ENCODE results near the gene CEBPA. TPM values are rescaled to one million over a fixed set of nuclear protein-coding genes. Genes with fewer than 3 reads are reported as not detected.

Gene CEBPA
- total and polyA plus RNA-seq, 2 experiments from 2014 or later = 0.50 to 2.6 TPM

DNA sequence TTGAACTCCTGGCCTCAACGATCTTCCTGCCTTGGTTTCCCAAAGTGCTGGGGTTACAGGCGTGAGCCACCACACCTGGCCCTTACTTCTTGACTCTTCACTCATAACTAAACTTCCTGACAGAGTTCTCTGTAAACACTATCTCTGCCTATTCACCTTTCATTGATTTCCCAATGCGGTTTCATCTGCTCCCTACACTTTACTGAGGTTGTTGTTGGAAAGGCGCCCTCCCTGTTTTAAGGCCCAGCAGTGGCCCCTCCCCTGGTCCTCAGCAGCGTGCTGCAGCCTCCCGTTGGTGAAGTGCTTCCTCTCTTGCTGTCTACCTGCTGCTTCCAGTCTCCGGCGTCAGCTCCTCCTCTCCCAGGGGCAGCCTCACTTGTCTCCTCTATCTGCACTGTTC lies 26.7 kb upstream of the CEBPA start (continued):
- TF ChIP-seq, protein P1, sequence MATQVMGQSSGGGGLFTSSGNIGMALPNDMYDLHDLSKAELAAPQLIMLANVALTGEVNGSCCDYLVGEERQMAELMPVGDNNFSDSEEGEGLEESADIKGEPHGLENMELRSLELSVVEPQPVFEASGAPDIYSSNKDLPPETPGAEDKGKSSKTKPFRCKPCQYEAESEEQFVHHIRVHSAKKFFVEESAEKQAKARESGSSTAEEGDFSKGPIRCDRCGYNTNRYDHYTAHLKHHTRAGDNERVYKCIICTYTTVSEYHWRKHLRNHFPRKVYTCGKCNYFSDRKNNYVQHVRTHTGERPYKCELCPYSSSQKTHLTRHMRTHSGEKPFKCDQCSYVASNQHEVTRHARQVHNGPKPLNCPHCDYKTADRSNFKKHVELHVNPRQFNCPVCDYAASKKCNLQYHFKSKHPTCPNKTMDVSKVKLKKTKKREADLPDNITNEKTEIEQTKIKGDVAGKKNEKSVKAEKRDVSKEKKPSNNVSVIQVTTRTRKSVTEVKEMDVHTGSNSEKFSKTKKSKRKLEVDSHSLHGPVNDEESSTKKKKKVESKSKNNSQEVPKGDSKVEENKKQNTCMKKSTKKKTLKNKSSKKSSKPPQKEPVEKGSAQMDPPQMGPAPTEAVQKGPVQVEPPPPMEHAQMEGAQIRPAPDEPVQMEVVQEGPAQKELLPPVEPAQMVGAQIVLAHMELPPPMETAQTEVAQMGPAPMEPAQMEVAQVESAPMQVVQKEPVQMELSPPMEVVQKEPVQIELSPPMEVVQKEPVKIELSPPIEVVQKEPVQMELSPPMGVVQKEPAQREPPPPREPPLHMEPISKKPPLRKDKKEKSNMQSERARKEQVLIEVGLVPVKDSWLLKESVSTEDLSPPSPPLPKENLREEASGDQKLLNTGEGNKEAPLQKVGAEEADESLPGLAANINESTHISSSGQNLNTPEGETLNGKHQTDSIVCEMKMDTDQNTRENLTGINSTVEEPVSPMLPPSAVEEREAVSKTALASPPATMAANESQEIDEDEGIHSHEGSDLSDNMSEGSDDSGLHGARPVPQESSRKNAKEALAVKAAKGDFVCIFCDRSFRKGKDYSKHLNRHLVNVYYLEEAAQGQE (IDR thresholded peaks at IDR 0.05; ENCODE audit: unreplicated experiment) = no peak
- TF ChIP-seq, protein P2, sequence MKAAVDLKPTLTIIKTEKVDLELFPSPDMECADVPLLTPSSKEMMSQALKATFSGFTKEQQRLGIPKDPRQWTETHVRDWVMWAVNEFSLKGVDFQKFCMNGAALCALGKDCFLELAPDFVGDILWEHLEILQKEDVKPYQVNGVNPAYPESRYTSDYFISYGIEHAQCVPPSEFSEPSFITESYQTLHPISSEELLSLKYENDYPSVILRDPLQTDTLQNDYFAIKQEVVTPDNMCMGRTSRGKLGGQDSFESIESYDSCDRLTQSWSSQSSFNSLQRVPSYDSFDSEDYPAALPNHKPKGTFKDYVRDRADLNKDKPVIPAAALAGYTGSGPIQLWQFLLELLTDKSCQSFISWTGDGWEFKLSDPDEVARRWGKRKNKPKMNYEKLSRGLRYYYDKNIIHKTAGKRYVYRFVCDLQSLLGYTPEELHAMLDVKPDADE (IDR thresholded peaks at IDR 0.05) = no peak

DNA sequence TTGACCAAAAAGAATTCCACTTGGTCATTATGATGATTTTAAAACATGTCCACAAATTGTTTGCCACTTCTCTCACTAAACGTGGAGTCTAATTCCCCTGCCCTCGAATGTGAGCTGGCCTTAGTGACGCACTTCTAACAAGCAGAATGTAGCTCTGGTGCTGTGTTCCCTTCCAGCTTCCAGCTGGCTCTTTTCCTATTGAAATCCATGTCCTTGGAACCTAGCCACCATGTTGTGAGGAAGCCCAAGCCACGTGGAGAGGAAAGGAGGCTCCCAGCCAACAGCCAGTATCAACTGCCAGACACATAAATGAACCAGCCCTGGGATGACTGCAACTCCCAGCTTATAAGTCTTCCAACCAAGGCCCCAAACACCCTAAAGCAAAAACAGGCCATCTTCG lies 23.6 kb upstream of the CEBPA start:
- no peak overlapping the region for H3K4me3 Mint-ChIP-seq
- peaks cover 10% of the 10 kb centered on the region for H3K27me3 Mint-ChIP-seq (ENCODE audit: insufficient read depth, low read depth, poor library complexity)
- H3K9me3 Mint-ChIP-seq = peaks cover 20% of the 10 kb centered on the region; the same call in 2 of the 3 replicates
- H3K4me2 ChIP-seq = no peak overlapping the region
- H3K4me1 Mint-ChIP-seq = peaks cover 5% of the 10 kb centered on the region
- H3K27me3 ChIP-seq (ENCODE audit: insufficient read depth) = no peaks in the 10 kb centered on the region
- H3F3A ChIP-seq (replicated peaks; ENCODE audit: low read depth) = no peaks in the 10 kb centered on the region
- H3K79me2 ChIP-seq (replicated peaks; ENCODE audit: insufficient read depth) = no peaks in the 10 kb centered on the region
- no peaks in the 10 kb centered on the region for H3K9me2 ChIP-seq (ENCODE audit: insufficient read depth)
- H3K27ac ChIP-seq (ENCODE audit: low read depth) = no peak overlapping the region
- no peak overlapping the region for H3K27ac Mint-ChIP-seq
- H3K36me3 ChIP-seq (ENCODE audit: insufficient read depth) = no peaks in the 10 kb centered on the region
- no peak overlapping the region for H2AFZ ChIP-seq
- H4K20me1 ChIP-seq (replicated peaks; ENCODE audit: insufficient read depth) = no peaks in the 10 kb centered on the region
- ATAC-seq (no peak), DNase-seq (ENCODE audit: low spot score) (no peak)
- peaks cover 10% of the 10 kb centered on the region; the same call in 2 of the 3 replicates for H3K36me3 Mint-ChIP-seq (ENCODE audit: low read depth)
- H3K4me1 ChIP-seq (ENCODE audit: insufficient read depth) = no peaks in the 10 kb centered on the region
- no peak overlapping the region for H3K4me3 ChIP-seq
- TF ChIP-seq ZNF114 (CRISPR knock-in tag; IDR thresholded peaks at IDR 0.05) = no peak
- TF ChIP-seq, protein P1 (IDR thresholded peaks at IDR 0.05; ENCODE audit: unreplicated experiment) = no peak
- TF ChIP-seq CREB1 (CRISPR knock-in tag; IDR thresholded peaks at IDR 0.05; ENCODE audit: low read depth) = no peak
- no peak for TF ChIP-seq NANOG (IDR thresholded peaks at IDR 0.05; ENCODE audit: borderline replicate concordance)
- TF ChIP-seq STAT1 (IDR thresholded peaks at IDR 0.05; ENCODE audit: unreplicated experiment) = no peak
- TF ChIP-seq, protein P3, sequence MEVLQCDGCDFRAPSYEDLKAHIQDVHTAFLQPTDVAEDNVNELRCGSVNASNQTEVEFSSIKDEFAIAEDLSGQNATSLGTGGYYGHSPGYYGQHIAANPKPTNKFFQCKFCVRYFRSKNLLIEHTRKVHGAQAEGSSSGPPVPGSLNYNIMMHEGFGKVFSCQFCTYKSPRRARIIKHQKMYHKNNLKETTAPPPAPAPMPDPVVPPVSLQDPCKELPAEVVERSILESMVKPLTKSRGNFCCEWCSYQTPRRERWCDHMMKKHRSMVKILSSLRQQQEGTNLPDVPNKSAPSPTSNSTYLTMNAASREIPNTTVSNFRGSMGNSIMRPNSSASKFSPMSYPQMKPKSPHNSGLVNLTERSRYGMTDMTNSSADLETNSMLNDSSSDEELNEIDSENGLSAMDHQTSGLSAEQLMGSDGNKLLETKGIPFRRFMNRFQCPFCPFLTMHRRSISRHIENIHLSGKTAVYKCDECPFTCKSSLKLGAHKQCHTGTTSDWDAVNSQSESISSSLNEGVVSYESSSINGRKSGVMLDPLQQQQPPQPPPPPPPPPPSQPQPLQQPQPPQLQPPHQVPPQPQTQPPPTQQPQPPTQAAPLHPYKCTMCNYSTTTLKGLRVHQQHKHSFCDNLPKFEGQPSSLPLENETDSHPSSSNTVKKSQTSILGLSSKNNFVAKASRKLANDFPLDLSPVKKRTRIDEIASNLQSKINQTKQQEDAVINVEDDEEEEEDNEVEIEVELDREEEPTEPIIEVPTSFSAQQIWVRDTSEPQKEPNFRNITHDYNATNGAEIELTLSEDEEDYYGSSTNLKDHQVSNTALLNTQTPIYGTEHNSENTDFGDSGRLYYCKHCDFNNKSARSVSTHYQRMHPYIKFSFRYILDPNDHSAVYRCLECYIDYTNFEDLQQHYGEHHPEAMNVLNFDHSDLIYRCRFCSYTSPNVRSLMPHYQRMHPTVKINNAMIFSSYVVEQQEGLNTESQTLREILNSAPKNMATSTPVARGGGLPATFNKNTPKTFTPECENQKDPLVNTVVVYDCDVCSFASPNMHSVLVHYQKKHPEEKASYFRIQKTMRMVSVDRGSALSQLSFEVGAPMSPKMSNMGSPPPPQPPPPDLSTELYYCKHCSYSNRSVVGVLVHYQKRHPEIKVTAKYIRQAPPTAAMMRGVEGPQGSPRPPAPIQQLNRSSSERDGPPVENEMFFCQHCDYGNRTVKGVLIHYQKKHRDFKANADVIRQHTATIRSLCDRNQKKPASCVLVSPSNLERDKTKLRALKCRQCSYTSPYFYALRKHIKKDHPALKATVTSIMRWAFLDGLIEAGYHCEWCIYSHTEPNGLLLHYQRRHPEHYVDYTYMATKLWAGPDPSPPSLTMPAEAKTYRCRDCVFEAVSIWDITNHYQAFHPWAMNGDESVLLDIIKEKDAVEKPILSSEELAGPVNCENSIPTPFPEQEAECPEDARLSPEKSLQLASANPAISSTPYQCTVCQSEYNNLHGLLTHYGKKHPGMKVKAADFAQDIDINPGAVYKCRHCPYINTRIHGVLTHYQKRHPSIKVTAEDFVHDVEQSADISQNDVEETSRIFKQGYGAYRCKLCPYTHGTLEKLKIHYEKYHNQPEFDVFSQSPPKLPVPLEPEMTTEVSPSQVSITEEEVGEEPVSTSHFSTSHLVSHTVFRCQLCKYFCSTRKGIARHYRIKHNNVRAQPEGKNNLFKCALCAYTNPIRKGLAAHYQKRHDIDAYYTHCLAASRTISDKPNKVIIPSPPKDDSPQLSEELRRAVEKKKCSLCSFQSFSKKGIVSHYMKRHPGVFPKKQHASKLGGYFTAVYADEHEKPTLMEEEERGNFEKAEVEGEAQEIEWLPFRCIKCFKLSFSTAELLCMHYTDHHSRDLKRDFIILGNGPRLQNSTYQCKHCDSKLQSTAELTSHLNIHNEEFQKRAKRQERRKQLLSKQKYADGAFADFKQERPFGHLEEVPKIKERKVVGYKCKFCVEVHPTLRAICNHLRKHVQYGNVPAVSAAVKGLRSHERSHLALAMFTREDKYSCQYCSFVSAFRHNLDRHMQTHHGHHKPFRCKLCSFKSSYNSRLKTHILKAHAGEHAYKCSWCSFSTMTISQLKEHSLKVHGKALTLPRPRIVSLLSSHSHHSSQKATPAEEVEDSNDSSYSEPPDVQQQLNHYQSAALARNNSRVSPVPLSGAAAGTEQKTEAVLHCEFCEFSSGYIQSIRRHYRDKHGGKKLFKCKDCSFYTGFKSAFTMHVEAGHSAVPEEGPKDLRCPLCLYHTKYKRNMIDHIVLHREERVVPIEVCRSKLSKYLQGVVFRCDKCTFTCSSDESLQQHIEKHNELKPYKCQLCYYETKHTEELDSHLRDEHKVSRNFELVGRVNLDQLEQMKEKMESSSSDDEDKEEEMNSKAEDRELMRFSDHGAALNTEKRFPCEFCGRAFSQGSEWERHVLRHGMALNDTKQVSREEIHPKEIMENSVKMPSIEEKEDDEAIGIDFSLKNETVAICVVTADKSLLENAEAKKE (CRISPR knock-in tag; IDR thresholded peaks at IDR 0.05) = no peak
- TF ChIP-seq EZH2 (IDR thresholded peaks at IDR 0.05; ENCODE audit: low read depth, unreplicated experiment) = no peak
- TF ChIP-seq, protein P2 (IDR thresholded peaks at IDR 0.05) = no peak
- no peak for TF ChIP-seq POLR2AphosphoS5 (IDR thresholded peaks at IDR 0.05; ENCODE audit: low read depth)

Measured in GM23338 (cell line).